Panc1 (cell line): Measurements from ENCODE around the gene PANX2. TPM values are rescaled to one million over a fixed set of nuclear protein-coding genes. Genes with fewer than 3 reads are reported as not detected.

ENCODE experiments used
- ATAC-seq: fragments of 200-7000 bp; cut with Tn5 transposase; 2 replicates; pipeline ENCODE4 v1.9.1; 2020; ENCODE audit warnings: mild to moderate bottlenecking, moderate library complexity
- BruUV-seq: library from RNA; stranded (reverse); fragments of 400-500 nt; replicated peaks from 2 replicates; lab custom pipeline; 2021; lab: Mats Ljungman, UMichigan
- CTCF ChIA-PET: fragments of 300-600 bp; sonication (Branson Sonifier 250); formaldehyde crosslinking; loops from one replicate; lab custom pipeline; 2022; ENCODE audit warnings: antibody characterized with exemption; lab: Charles Lee
- POLR2A ChIA-PET: fragments of 300-600 bp; sonication (Branson Sonifier 250); formaldehyde crosslinking; loops from one replicate; lab custom pipeline; 2022; ENCODE audit warnings: antibody characterized with exemption; lab: Charles Lee
- DNase-seq: peaks from one replicate; pipeline ENCODE4 v3.0.0-alpha.2; 2010; ENCODE audit warnings: low read depth, low spot score
- H3K27ac ChIP-seq: 2 replicates; pipeline ENCODE4 v1.5.1; 2011; ENCODE audit warnings: mild to moderate bottlenecking, low read length, inconsistent platforms
- H3K27me3 ChIP-seq: fragments of 200-500 bp; sonication (Bioruptor generic); 2 replicates; pipeline ENCODE4 v1.6.0; 2014; ENCODE audit warnings: low read length, inconsistent platforms; ENCODE audit not compliant: control insufficient read depth, insufficient read depth
- H3K36me3 ChIP-seq: fragments of 200-500 bp; sonication (Bioruptor generic); 2 replicates; pipeline ENCODE4 v1.5.1; 2014; ENCODE audit warnings: inconsistent platforms, mild to moderate bottlenecking, low read length, moderate library complexity; ENCODE audit not compliant: control insufficient read depth, insufficient read depth
- H3K4me1 ChIP-seq: 2 replicates; pipeline ENCODE4 v1.5.1; 2011; ENCODE audit warnings: inconsistent platforms, mild to moderate bottlenecking, low read length, moderate library complexity; ENCODE audit not compliant: control insufficient read depth, insufficient read depth
- H3K4me3 ChIP-seq, 2 experiments: 2 replicates each; pipeline ENCODE4 v1.5.1; 2011 to 2012; ENCODE audit warnings: low read depth in 2 of 2, low read length in 2 of 2, mild to moderate bottlenecking in 2 of 2, inconsistent platforms in 1 of 2, moderate library complexity in 1 of 2
- H3K9me3 ChIP-seq: fragments of 200-500 bp; sonication (Bioruptor generic); 2 replicates; pipeline ENCODE4 v1.5.1; 2014; ENCODE audit warnings: low read depth, mild to moderate bottlenecking, inconsistent platforms, low read length, moderate library complexity; ENCODE audit not compliant: control insufficient read depth, insufficient read depth
- CTCF ChIP-seq: fragments of 450-650 bp; IDR thresholded peaks from 2 replicates; pipeline ENCODE4 v1.5.1; 2017; ENCODE audit warnings: mild to moderate bottlenecking
- POLR2AphosphoS5 ChIP-seq: IDR thresholded peaks from 2 replicates; pipeline ENCODE4 v1.6.1; 2012; ENCODE audit warnings: mild to moderate bottlenecking, low read depth, low read length, moderate library complexity
- REST ChIP-seq, 2 experiments: IDR thresholded peaks; 2 replicates each; pipeline ENCODE4 v1.6.1; 2011 to 2012; ENCODE audit warnings: low read depth in 2 of 2, control low read depth in 1 of 2, low read length in 1 of 2, mild to moderate bottlenecking in 1 of 2, moderate library complexity in 1 of 2; ENCODE audit not compliant: insufficient read depth in 1 of 2
- SIN3A ChIP-seq: IDR thresholded peaks from 2 replicates; pipeline ENCODE4 v1.6.1; 2012; ENCODE audit warnings: low read depth, mild to moderate bottlenecking, low read length, moderate library complexity, borderline replicate concordance; ENCODE audit not compliant: insufficient read depth
- TCF7L2 ChIP-seq: IDR thresholded peaks from 2 replicates; pipeline ENCODE4 v1.6.1; 2011; ENCODE audit warnings: mild to moderate bottlenecking, low read depth, low read length, inconsistent platforms
- in situ Hi-C: cut with HindIII; loops from 2 replicates; pipeline ENCODE4 v1.10.0; 2016; ENCODE audit warnings: low sequenced_read_pairs, low pct_unique_long_range_greater_than_20kb
- intact Hi-C: fragments of 100-400 bp; cut with micrococcal nuclease; formaldehyde crosslinking; loops from one replicate; pipeline ENCODE4 v1.10.0; 2022; ENCODE audit not compliant: unreplicated experiment
- total RNA-seq: library from RNA; stranded (reverse); gene quantifications from one replicate; pipeline ENCODE4 v1.2.1, GENCODE V29; 2021; ENCODE audit not compliant: unreplicated experiment

The PANX2 gene
- total RNA-seq, 1 experiment from 2014 or later: 0.77 TPM

- Histone ChIP-seq H3K4me1 (peaks cover 14% of the 10 kb centered on the region), H3K27ac (no peak overlapping the region), H3K27me3 (no peaks in the 10 kb centered on the region), H3K4me3 (no peak overlapping the region), H3K36me3 (no peaks in the 10 kb centered on the region; the same call in 1 of the 2 replicates), H3K9me3 (no peaks in the 10 kb centered on the region)
- TF ChIP-seq CTCF (no peak), REST (IDR thresholded peaks at IDR 0.05; ENCODE audit: insufficient read depth in 1 of 2, low read depth in 2 of 2, low read length in 1 of 2) (no peak), POLR2AphosphoS5 (no peak), SIN3A (no peak), TCF7L2 (no peak)
- ChIA-PET CTCF (no interaction called here), POLR2A (no interaction called here)
- in situ Hi-C loops (no loop called here), intact Hi-C loops (no loop called here)
- no peak for DNase-seq
- no TSS peak for BruUV-seq
- ATAC-seq: no peak
Observed at GRCh38 chr22:50197856-50198623, 27.5 kb downstream of the PANX2 start.

GRCh38 chr22:50198624-50199017 is 28.1 kb downstream of the PANX2 start:
- Histone ChIP-seq H3K9me3 (no peaks in the 10 kb centered on the region), H3K27me3 (no peaks in the 10 kb centered on the region), H3K27ac (no peak overlapping the region), H3K36me3 (no peaks in the 10 kb centered on the region; the same call in 1 of the 2 replicates), H3K4me1 (peaks cover 14% of the 10 kb centered on the region), H3K4me3 (no peak overlapping the region)
- in situ Hi-C loops (no loop called here), intact Hi-C loops (no loop called here)
- ChIA-PET POLR2A (no interaction called here), CTCF (no interaction called here)
- TF ChIP-seq REST (IDR thresholded peaks at IDR 0.05; ENCODE audit: insufficient read depth in 1 of 2, low read depth in 2 of 2, low read length in 1 of 2) (no peak), POLR2AphosphoS5 (no peak), CTCF (no peak), SIN3A (no peak), TCF7L2 (no peak)
- ATAC-seq: no peak
- BruUV-seq: no TSS peak
- no peak for DNase-seq
